ENCODE measurements around the gene CD19. TPM values are rescaled to one million over a fixed set of nuclear protein-coding genes. Genes with fewer than 3 reads are reported as not detected.

Gene CD19
- total RNA-seq, 1 experiment from 2014 or later, result not detected

- H3K9me3 Mint-ChIP-seq (ENCODE audit: unreplicated experiment), result no peaks in the 10 kb centered on the region
- intact Hi-C loops (cut with micrococcal nuclease), result no loop called here
- no peak for DNase-seq (ENCODE audit: unreplicated experiment)
- TF ChIP-seq CTCF (IDR thresholded peaks at IDR 0.05; ENCODE audit: unreplicated experiment), result no peak
- POLR2A ChIA-PET, result no interaction called here
- no TSS peak for BruUV-seq (replicated peaks)
- no peaks in the 10 kb centered on the region for H3K4me1 Mint-ChIP-seq (ENCODE audit: insufficient read depth, unreplicated experiment)
- no peaks in the 10 kb centered on the region for H3K36me3 Mint-ChIP-seq (ENCODE audit: insufficient read depth, unreplicated experiment)
- H3K4me3 Mint-ChIP-seq (ENCODE audit: unreplicated experiment), result no peak overlapping the region
- H3K27ac Mint-ChIP-seq (ENCODE audit: low read depth, unreplicated experiment), result no peak overlapping the region
- H3K27me3 Mint-ChIP-seq (ENCODE audit: insufficient read depth, unreplicated experiment), result no peaks in the 10 kb centered on the region
- CTCF ChIA-PET, result interaction anchor here (0.6 to 0.9 kb wide), 3 partner anchors 31 to 74 kb away, joined by 3 to 4 read pairs (median 4); no protein-coding TSS in a partner anchor
These were observed 31.7 kb upstream of the CD19 start for GRCh38 chr16:28899882-28900590.

- Mint-ChIP-seq H3K4me1 (ENCODE audit: insufficient read depth, unreplicated experiment) (no peaks in the 10 kb centered on the region), H3K9me3 (ENCODE audit: unreplicated experiment) (no peaks in the 10 kb centered on the region), H3K4me3 (ENCODE audit: unreplicated experiment) (no peak overlapping the region), H3K27ac (ENCODE audit: low read depth, unreplicated experiment) (no peak overlapping the region), H3K27me3 (ENCODE audit: insufficient read depth, unreplicated experiment) (no peaks in the 10 kb centered on the region), H3K36me3 (ENCODE audit: insufficient read depth, unreplicated experiment) (no peaks in the 10 kb centered on the region)
- ChIA-PET CTCF (interaction anchor here (0.6 to 0.9 kb wide), 2 partner anchors 31 to 73 kb away, joined by 3 to 4 read pairs; no protein-coding TSS in a partner anchor), POLR2A (no interaction called here)
- intact Hi-C loops (cut with micrococcal nuclease), result no loop called here
- BruUV-seq (replicated peaks), result no TSS peak
- no peak for DNase-seq (ENCODE audit: unreplicated experiment)
- no peak for TF ChIP-seq CTCF (IDR thresholded peaks at IDR 0.05; ENCODE audit: unreplicated experiment)
These were observed 31.2 kb upstream of the CD19 start for GRCh38 chr16:28900601-28901000.

- intact Hi-C loops (cut with micrococcal nuclease), result no loop called here
- H3K9me3 Mint-ChIP-seq (ENCODE audit: unreplicated experiment), result no peaks in the 10 kb centered on the region
- no peaks in the 10 kb centered on the region for H3K27me3 Mint-ChIP-seq (ENCODE audit: insufficient read depth, unreplicated experiment)
- DNase-seq (ENCODE audit: unreplicated experiment), result no peak
- no TSS peak for BruUV-seq (replicated peaks)
- no peak for TF ChIP-seq CTCF (IDR thresholded peaks at IDR 0.05; ENCODE audit: unreplicated experiment)
- ChIA-PET POLR2A (no interaction called here), CTCF (no interaction called here)
- H3K27ac Mint-ChIP-seq (ENCODE audit: low read depth, unreplicated experiment), result no peak overlapping the region
- H3K36me3 Mint-ChIP-seq (ENCODE audit: insufficient read depth, unreplicated experiment), result peaks cover under 1% of the 10 kb centered on the region
- no peak overlapping the region for H3K4me3 Mint-ChIP-seq (ENCODE audit: unreplicated experiment)
- no peaks in the 10 kb centered on the region for H3K4me1 Mint-ChIP-seq (ENCODE audit: insufficient read depth, unreplicated experiment)
These were observed 29.9 kb upstream of the CD19 start for GRCh38 chr16:28901862-28902261.

- Mint-ChIP-seq H3K36me3 (ENCODE audit: insufficient read depth, unreplicated experiment) (peaks cover 5% of the 10 kb centered on the region), H3K9me3 (ENCODE audit: unreplicated experiment) (no peaks in the 10 kb centered on the region), H3K4me1 (ENCODE audit: insufficient read depth, unreplicated experiment) (no peaks in the 10 kb centered on the region), H3K4me3 (ENCODE audit: unreplicated experiment) (no peak overlapping the region), H3K27ac (ENCODE audit: low read depth, unreplicated experiment) (no peak overlapping the region), H3K27me3 (ENCODE audit: insufficient read depth, unreplicated experiment) (no peaks in the 10 kb centered on the region)
- no peak for TF ChIP-seq CTCF (IDR thresholded peaks at IDR 0.05; ENCODE audit: unreplicated experiment)
- intact Hi-C loops (cut with micrococcal nuclease), result no loop called here
- no peak for DNase-seq (ENCODE audit: unreplicated experiment)
- POLR2A ChIA-PET, result interaction anchor here (0.6 kb wide), 1 partner anchor 56 kb away, joined by 3 read pairs; no protein-coding TSS in a partner anchor
- CTCF ChIA-PET, result no interaction called here
- no TSS peak for BruUV-seq (replicated peaks)
These were observed 28.9 kb upstream of the CD19 start for GRCh38 chr16:28902909-28903308.

Data from MCF 10A (cell line).